Stomach (tissue), 4 donors: ENCODE data around the gene EFNA4.

Source experiments
- CTCF ChIP-seq, 7 experiments: fragments of 450-650 bp in 4 of 7; fragments of 200-600 bp in 3 of 7; sonication (generic) in 3 of 7; IDR thresholded peaks; one replicate each; pipeline ENCODE4 v1.5.1; 2016 to 2019; ENCODE audit warnings: antibody characterized with exemption in 7 of 7, control low read depth in 2 of 7, mild to moderate bottlenecking in 1 of 7
- POLR2A ChIP-seq, 4 donors: fragments of 450-650 bp; IDR thresholded peaks; one replicate each; pipeline ENCODE4 v1.6.1; 2016; ENCODE audit warnings: antibody characterized with exemption in 4 of 4, control low read depth in 2 of 4, mild to moderate bottlenecking in 1 of 4, moderate library complexity in 1 of 4
- POLR2AphosphoS5 ChIP-seq, 3 donors: sonication (generic); formaldehyde crosslinking; IDR thresholded peaks; one replicate each; pipeline ENCODE4 v1.6.1; 2016; ENCODE audit warnings: antibody characterized with exemption in 3 of 3

GRCh38 chr1:155107309-155108264 is 44.0 kb downstream of the EFNA4 start:
- TF ChIP-seq CTCF (IDR thresholded peaks at IDR 0.05) (no peak), POLR2A (IDR thresholded peaks at IDR 0.05) (no peak), POLR2AphosphoS5 (IDR thresholded peaks at IDR 0.05) (no peak)
